B cell (primary cell): ENCODE data around the gene ACAD8. TPM values are rescaled to one million over a fixed set of nuclear protein-coding genes. Genes with fewer than 3 reads are reported as not detected.

Source experiments
- ATAC-seq: fragments of 200-7000 bp; cut with Tn5 transposase; one replicate; pipeline ENCODE4 v1.10.0; 2021; ENCODE audit warnings: low read depth, mild to moderate bottlenecking, moderate number of reproducible peaks, moderate library complexity
- CTCF ChIA-PET: fragments of 350-600 bp; sonication (Branson Sonifier 250); formaldehyde crosslinking; loops from one replicate; lab custom pipeline; 2021; ENCODE audit warnings: antibody characterized with exemption, inconsistent platforms; lab: Charles Lee
- POLR2A ChIA-PET: fragments of 350-600 bp; sonication (Branson Sonifier 250); formaldehyde crosslinking; loops from one replicate; lab custom pipeline; 2021; ENCODE audit warnings: antibody characterized with exemption; lab: Charles Lee
- DNase-seq: peaks from one replicate; pipeline ENCODE4 v3.0.0; 2013
- H2AFZ ChIP-seq: 2 replicates; pipeline ENCODE4 v1.6.1; 2012; ENCODE audit warnings: mild to moderate bottlenecking, low read depth, low read length; ENCODE audit not compliant: insufficient read depth, poor library complexity, severe bottlenecking
- H3K27ac ChIP-seq, 2 donors: 1 replicate in 1 of 2; 2 replicates in 1 of 2; pipeline ENCODE4 v1.5.1; 2012 to 2013; ENCODE audit warnings: low read length in 2 of 2, mild to moderate bottlenecking in 2 of 2, moderate library complexity in 1 of 2
- H3K27me3 ChIP-seq, 4 experiments: fragments of 200-600 bp in 1 of 4; sonication (generic) in 1 of 4; replicated peaks in 1 of 4; 1 replicate in 2 of 4; 2 replicates in 2 of 4; pipeline versions ENCODE4 v1.6.1 to v1.7.0; 2013 to 2016; ENCODE audit warnings: low read length in 3 of 4, mild to moderate bottlenecking in 2 of 4, mixed read lengths in 1 of 4, moderate library complexity in 1 of 4; ENCODE audit not compliant: insufficient read depth in 4 of 4, control insufficient read depth in 3 of 4; ENCODE audit errors: control extremely low read depth in 1 of 4
- H3K36me3 ChIP-seq, 2 experiments: replicated peaks in 1 of 2; 1 replicate in 1 of 2; 2 replicates in 1 of 2; pipeline versions ENCODE4 v1.6.1 to v1.7.1; 2013; ENCODE audit warnings: low read length in 1 of 2; ENCODE audit not compliant: insufficient read depth in 2 of 2, control insufficient read depth in 1 of 2; ENCODE audit errors: control extremely low read depth in 1 of 2, extremely low read depth in 1 of 2
- H3K4me1 ChIP-seq, 2 donors: fragments of 200-600 bp in 1 of 2; sonication (generic) in 1 of 2; 1 replicate in 1 of 2; 2 replicates in 1 of 2; pipeline versions ENCODE4 v1.5.1 to v1.6.1; 2013 to 2017; ENCODE audit warnings: low read length in 2 of 2; ENCODE audit not compliant: control insufficient read depth in 2 of 2, insufficient read depth in 2 of 2
- H3K4me2 ChIP-seq: replicated peaks from 2 replicates; pipeline ENCODE3; 2012; ENCODE audit warnings: mild to moderate bottlenecking, low read depth, low read length; ENCODE audit not compliant: poor library complexity, severe bottlenecking
- H3K4me3 ChIP-seq, 5 experiments: fragments of 200-600 bp in 1 of 5; sonication (generic) in 1 of 5; 1 replicate in 3 of 5; 2 replicates in 2 of 5; pipeline versions ENCODE4 v1.5.1 to v1.7.0; 2011 to 2016; ENCODE audit warnings: low read length in 4 of 5, mild to moderate bottlenecking in 4 of 5, low read depth in 2 of 5, control low read depth in 1 of 5, moderate library complexity in 1 of 5; ENCODE audit not compliant: insufficient read depth in 1 of 5; ENCODE audit errors: control extremely low read depth in 1 of 5, extremely low read depth in 1 of 5
- H3K79me2 ChIP-seq: fragments of 200-600 bp; sonication (generic); one replicate; pipeline ENCODE4 v1.6.0; 2016; ENCODE audit warnings: low read length; ENCODE audit not compliant: control insufficient read depth, insufficient read depth
- H3K9ac ChIP-seq: fragments of 200-600 bp; sonication (generic); 2 replicates; pipeline ENCODE4 v1.6.1; 2017; ENCODE audit warnings: mild to moderate bottlenecking, low read length, moderate library complexity
- H3K9me3 ChIP-seq, 3 donors: one replicate each; pipeline versions ENCODE4 v1.6.1 to v1.7.1; 2013; ENCODE audit warnings: low read length in 2 of 3; ENCODE audit not compliant: control insufficient read depth in 2 of 3, insufficient read depth in 1 of 3; ENCODE audit errors: control extremely low read depth in 1 of 3
- H4K20me1 ChIP-seq: 2 replicates; pipeline ENCODE4 v1.6.0; 2012; ENCODE audit warnings: mild to moderate bottlenecking, low read length; ENCODE audit not compliant: insufficient read depth, control insufficient read depth, poor library complexity, severe bottlenecking
- H3K27ac Mint-ChIP-seq: one replicate; pipeline ENCODE4 v1.8.0; 2021; ENCODE audit warnings: mixed read lengths
- H3K27me3 Mint-ChIP-seq: one replicate; pipeline ENCODE4 v1.8.0; 2021; ENCODE audit warnings: mixed read lengths
- H3K4me1 Mint-ChIP-seq: one replicate; pipeline ENCODE4 v1.8.0; 2021; ENCODE audit warnings: mixed read lengths
- H3K4me3 Mint-ChIP-seq: one replicate; pipeline ENCODE4 v1.8.0; 2021; ENCODE audit warnings: mixed read lengths
- H3K9me3 Mint-ChIP-seq: one replicate; pipeline ENCODE4 v1.8.0; 2022; ENCODE audit warnings: mixed read lengths; ENCODE audit not compliant: insufficient read depth
- EZH2 ChIP-seq: IDR thresholded peaks from 2 replicates; pipeline ENCODE4 v1.6.1; 2012; ENCODE audit warnings: borderline replicate concordance, low read depth, mild to moderate bottlenecking, moderate library complexity, low read length; ENCODE audit not compliant: insufficient read depth, poor library complexity, severe bottlenecking
- WGBS: methylation state at CpG from one replicate; pipeline ENCODE4 v1.1.5; 2013; ENCODE audit warnings: missing lambda C conversion rate; ENCODE audit not compliant: insufficient coverage; 5-methylcytosine and 5-hydroxymethylcytosine counted together
- intact Hi-C: fragments of 100-400 bp; cut with micrococcal nuclease; formaldehyde crosslinking; loops from one replicate; pipeline ENCODE4 v1.10.0; 2022
- polyA plus RNA-seq: library from polyadenylated mRNA; depleted of rRNA; stranded (reverse); fragments of >200 nt; gene quantifications from 2 replicates; pipeline ENCODE4 v1.2.3, GENCODE V29; 2012
- total RNA-seq, 2 donors: library from RNA; stranded (reverse); fragments of 120-200 nt in 1 of 2; gene quantifications; 1 replicate in 1 of 2; 2 replicates in 1 of 2; pipeline versions ENCODE4 v1.2.3 to v1.2.4, GENCODE V29; 2013 to 2022
- TF ChIP-seq, protein P1 (sequence below): fragments of 200-600 bp; IDR thresholded peaks from one replicate; pipeline ENCODE4 v1.8.0; 2022; ENCODE audit warnings: antibody characterized with exemption, mild to moderate bottlenecking

Gene ACAD8
- total and polyA plus RNA-seq, 2 donors (not counting 1 experiment from before 2014, with no cell fraction given) = 26.5 to 33.6 TPM

DNA sequence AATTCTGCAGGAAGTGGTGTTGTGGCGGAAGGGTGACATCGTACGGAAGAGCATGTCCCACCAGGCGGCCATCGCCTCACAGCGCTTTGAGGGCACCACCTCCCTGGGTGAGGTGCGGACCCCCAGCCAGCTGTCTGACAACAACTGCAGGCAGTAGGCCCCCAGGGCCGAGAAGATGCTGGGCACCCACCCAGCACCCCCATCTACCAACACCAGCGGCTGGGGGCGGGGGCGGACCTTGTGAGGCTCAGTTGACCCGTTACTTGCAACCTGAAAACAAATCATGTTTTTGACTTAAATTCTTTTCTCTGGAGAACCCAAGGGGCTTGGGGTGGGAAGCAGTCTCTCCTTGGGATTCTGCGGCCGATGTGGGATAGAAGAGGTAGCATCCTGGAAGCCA, 7.9 kb upstream of the ACAD8 start:
- CTCF ChIA-PET = interaction anchor here (1.4 to 8.1 kb wide), 7 partner anchors 11 to 307 kb away, joined by 3 to 131 read pairs (median 16); partner anchors contain the start of genes NCAPD3 and VPS26B
- WGBS = 97% methylated on average over 10 of the region's 14 CpGs
- intact Hi-C loops = no loop called here

DNA sequence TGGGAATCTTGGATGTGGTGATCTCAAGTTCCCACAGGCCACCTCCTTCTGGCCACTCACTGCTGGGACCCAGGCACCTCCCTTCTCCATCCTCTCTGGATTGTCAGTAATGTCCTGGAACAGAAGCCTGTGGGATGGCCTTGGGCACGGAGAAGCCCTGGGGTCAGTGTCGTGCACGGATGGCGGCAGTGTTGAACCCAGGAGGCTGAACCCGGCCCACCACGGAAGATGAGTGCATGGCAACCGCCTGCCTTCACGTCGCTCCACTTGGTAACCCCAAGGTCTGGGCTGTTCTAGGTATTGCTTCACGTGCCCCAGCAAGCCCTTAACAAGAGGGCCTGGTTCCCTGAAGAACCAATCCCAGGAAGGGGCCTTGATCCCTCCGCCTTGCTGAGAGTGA, 7.3 kb upstream of the ACAD8 start:
- ChIA-PET POLR2A (no interaction called here), CTCF (interaction anchor here (3.4 to 8.1 kb wide), 2 partner anchors 17 to 38 kb away, joined by 27 to 131 read pairs; no protein-coding TSS in a partner anchor)
- Histone ChIP-seq H3K4me3 (no peak overlapping the region), H3K4me1 (no peaks in the 10 kb centered on the region), H3K36me3 (peaks cover 0 to 49% of the 10 kb centered on the region in 2 experiments), H4K20me1 (no peaks in the 10 kb centered on the region), H2AFZ (no peak overlapping the region), H3K27me3 (no peaks in the 10 kb centered on the region), H3K4me2 (no peak overlapping the region), H3K79me2 (no peaks in the 10 kb centered on the region), H3K9ac (no peak overlapping the region), H3K27ac (no peak overlapping the region), H3K9me3 (peaks cover 0 to 3% (median 0%) of the 10 kb centered on the region in 3 donors)
- H3K9me3 Mint-ChIP-seq = no peaks in the 10 kb centered on the region
- intact Hi-C loops = no loop called here
- H3K4me3 Mint-ChIP-seq = no peak overlapping the region
- no peak for ATAC-seq
- DNase-seq = no peak
- H3K27me3 Mint-ChIP-seq = no peaks in the 10 kb centered on the region
- H3K27ac Mint-ChIP-seq = no peak overlapping the region
- no peaks in the 10 kb centered on the region for H3K4me1 Mint-ChIP-seq
- 98% methylated on average over 11 of the region's 11 CpGs for WGBS
- TF ChIP-seq, protein P1, sequence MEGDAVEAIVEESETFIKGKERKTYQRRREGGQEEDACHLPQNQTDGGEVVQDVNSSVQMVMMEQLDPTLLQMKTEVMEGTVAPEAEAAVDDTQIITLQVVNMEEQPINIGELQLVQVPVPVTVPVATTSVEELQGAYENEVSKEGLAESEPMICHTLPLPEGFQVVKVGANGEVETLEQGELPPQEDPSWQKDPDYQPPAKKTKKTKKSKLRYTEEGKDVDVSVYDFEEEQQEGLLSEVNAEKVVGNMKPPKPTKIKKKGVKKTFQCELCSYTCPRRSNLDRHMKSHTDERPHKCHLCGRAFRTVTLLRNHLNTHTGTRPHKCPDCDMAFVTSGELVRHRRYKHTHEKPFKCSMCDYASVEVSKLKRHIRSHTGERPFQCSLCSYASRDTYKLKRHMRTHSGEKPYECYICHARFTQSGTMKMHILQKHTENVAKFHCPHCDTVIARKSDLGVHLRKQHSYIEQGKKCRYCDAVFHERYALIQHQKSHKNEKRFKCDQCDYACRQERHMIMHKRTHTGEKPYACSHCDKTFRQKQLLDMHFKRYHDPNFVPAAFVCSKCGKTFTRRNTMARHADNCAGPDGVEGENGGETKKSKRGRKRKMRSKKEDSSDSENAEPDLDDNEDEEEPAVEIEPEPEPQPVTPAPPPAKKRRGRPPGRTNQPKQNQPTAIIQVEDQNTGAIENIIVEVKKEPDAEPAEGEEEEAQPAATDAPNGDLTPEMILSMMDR = no peak
- no peak for TF ChIP-seq EZH2

More for the DNA sequence above, 7.9 kb upstream of the ACAD8 start:
- Histone ChIP-seq H3K9me3 (peaks cover 0 to 3% (median 0%) of the 10 kb centered on the region in 3 donors), H3K27me3 (no peaks in the 10 kb centered on the region), H3K4me3 (no peak overlapping the region), H3K79me2 (no peaks in the 10 kb centered on the region), H3K36me3 (peaks cover 0 to 44% of the 10 kb centered on the region in 2 experiments), H2AFZ (no peak overlapping the region), H3K27ac (no peak overlapping the region), H4K20me1 (no peaks in the 10 kb centered on the region), H3K9ac (no peak overlapping the region), H3K4me1 (no peaks in the 10 kb centered on the region), H3K4me2 (no peak overlapping the region)
- TF ChIP-seq EZH2 = no peak
- TF ChIP-seq, protein P1 = no peak
- ATAC-seq (no peak), DNase-seq (no peak)
- no peaks in the 10 kb centered on the region for H3K9me3 Mint-ChIP-seq
- H3K27me3 Mint-ChIP-seq = no peaks in the 10 kb centered on the region
- H3K27ac Mint-ChIP-seq = no peak overlapping the region
- H3K4me3 Mint-ChIP-seq = no peak overlapping the region
- H3K4me1 Mint-ChIP-seq = no peaks in the 10 kb centered on the region
- POLR2A ChIA-PET = no interaction called here
